ENCODE measurements around the gene MRC2. TPM values are rescaled to one million over a fixed set of nuclear protein-coding genes. Genes with fewer than 3 reads are reported as not detected.
"Not testable (repeated sequence)": the region's sequence is repeated elsewhere in the genome, so short reads cannot be mapped to it uniquely, and the experiment has no call there.

Gene MRC2
- total and polyA plus RNA-seq, 5 donors from 2014 or later, result 0.25 to 10.2 (median 0.32) TPM

- not testable (repeated sequence) for H3K36me3 Mint-ChIP-seq; H3K9me3 ChIP-seq (ENCODE audit: control insufficient read depth in 2 of 2, low read length in 2 of 2); H3K4me1 ChIP-seq (ENCODE audit: control insufficient read depth, insufficient read depth, low read length, poor library complexity, severe bottlenecking); H3K27ac Mint-ChIP-seq; H3K36me3 ChIP-seq (ENCODE audit: control insufficient read depth, insufficient read depth, low read length); H3K27me3 ChIP-seq (ENCODE audit: control insufficient read depth, insufficient read depth, low read length); H3K9me3 Mint-ChIP-seq; H3K27ac ChIP-seq (ENCODE audit: insufficient read depth, low read length, poor library complexity, severe bottlenecking); H3K4me3 ChIP-seq (ENCODE audit: low read depth, low read length); H3K4me1 Mint-ChIP-seq; H3K27me3 Mint-ChIP-seq; DNase-seq; H3K4me3 Mint-ChIP-seq; ATAC-seq (ENCODE audit: low read depth in 2 of 2)
Measured at GRCh38 chr17:62698459-62698858, 71.0 kb downstream of the MRC2 start.

GRCh38 chr17:62700964-62701705, 73.7 kb downstream of the MRC2 start:
- Histone ChIP-seq H3K36me3 (ENCODE audit: control insufficient read depth, insufficient read depth, low read length) (no peaks in the 10 kb centered on the region), H3K27me3 (ENCODE audit: control insufficient read depth, insufficient read depth, low read length) (no peaks in the 10 kb centered on the region), H3K9me3 (ENCODE audit: control insufficient read depth in 2 of 2, low read length in 2 of 2) (no peaks in the 10 kb centered on the region), H3K4me3 (ENCODE audit: low read depth, low read length) (no peak overlapping the region), H3K4me1 (ENCODE audit: control insufficient read depth, insufficient read depth, low read length, poor library complexity, severe bottlenecking) (peaks cover 10% of the 10 kb centered on the region), H3K27ac (ENCODE audit: insufficient read depth, low read length, poor library complexity, severe bottlenecking) (no peak overlapping the region)
- peaks cover 0 to 9% (median 4%) of the 10 kb centered on the region in 4 donors for H3K4me1 Mint-ChIP-seq
- H3K27me3 Mint-ChIP-seq, result peaks cover 16% of the 10 kb centered on the region
- no peaks in the 10 kb centered on the region for H3K9me3 Mint-ChIP-seq
- no peak for ATAC-seq (ENCODE audit: low read depth in 2 of 2)
- no peak overlapping the region for H3K27ac Mint-ChIP-seq
- H3K36me3 Mint-ChIP-seq, result no peaks in the 10 kb centered on the region
- H3K4me3 Mint-ChIP-seq, result no peak overlapping the region
- no peak for DNase-seq

- peak overlapping the region in 1 of 4 donors; percentile 16 for H3K4me3 Mint-ChIP-seq
- no peak overlapping the region for H3K4me3 ChIP-seq (ENCODE audit: low read depth, low read length)
- DNase-seq, result no peak
- no peak for ATAC-seq (ENCODE audit: low read depth in 2 of 2)
- no peaks in the 10 kb centered on the region for H3K27me3 ChIP-seq (ENCODE audit: control insufficient read depth, insufficient read depth, low read length)
- no peak overlapping the region for H3K27ac ChIP-seq (ENCODE audit: insufficient read depth, low read length, poor library complexity, severe bottlenecking)
- no peaks in the 10 kb centered on the region for H3K36me3 Mint-ChIP-seq
- H3K27ac Mint-ChIP-seq, result no peak overlapping the region
- no peaks in the 10 kb centered on the region for H3K9me3 ChIP-seq (ENCODE audit: control insufficient read depth in 2 of 2, low read length in 2 of 2)
- peaks cover 21% of the 10 kb centered on the region for H3K27me3 Mint-ChIP-seq
- H3K4me1 ChIP-seq (ENCODE audit: control insufficient read depth, insufficient read depth, low read length, poor library complexity, severe bottlenecking), result peaks cover 10% of the 10 kb centered on the region
- H3K36me3 ChIP-seq (ENCODE audit: control insufficient read depth, insufficient read depth, low read length), result no peaks in the 10 kb centered on the region
- H3K4me1 Mint-ChIP-seq, result peaks cover 0 to 9% (median 4%) of the 10 kb centered on the region in 4 donors
- H3K9me3 Mint-ChIP-seq, result no peaks in the 10 kb centered on the region
Measured at GRCh38 chr17:62701706-62702085, 74.2 kb downstream of the MRC2 start.

GRCh38 chr17:62702746-62703260, 75.3 kb downstream of the MRC2 start:
- Histone ChIP-seq H3K4me3 (ENCODE audit: low read depth, low read length) (no peak overlapping the region), H3K36me3 (ENCODE audit: control insufficient read depth, insufficient read depth, low read length) (no peaks in the 10 kb centered on the region), H3K9me3 (ENCODE audit: control insufficient read depth in 2 of 2, low read length in 2 of 2) (no peaks in the 10 kb centered on the region), H3K27me3 (ENCODE audit: control insufficient read depth, insufficient read depth, low read length) (no peaks in the 10 kb centered on the region), H3K4me1 (ENCODE audit: control insufficient read depth, insufficient read depth, low read length, poor library complexity, severe bottlenecking) (peaks cover 10% of the 10 kb centered on the region), H3K27ac (ENCODE audit: insufficient read depth, low read length, poor library complexity, severe bottlenecking) (no peak overlapping the region)
- Mint-ChIP-seq H3K27ac (no peak overlapping the region), H3K27me3 (peaks cover 24% of the 10 kb centered on the region), H3K4me1 (peaks cover 0 to 9% (median 4%) of the 10 kb centered on the region in 4 donors), H3K36me3 (no peaks in the 10 kb centered on the region), H3K9me3 (no peaks in the 10 kb centered on the region), H3K4me3 (peak overlapping the region in 2 of 4 donors; percentile 41 to 60)
- DNase-seq, result no peak
- ATAC-seq (ENCODE audit: low read depth in 2 of 2), result no peak

- Histone ChIP-seq H3K36me3 (ENCODE audit: control insufficient read depth, insufficient read depth, low read length) (no peaks in the 10 kb centered on the region), H3K4me3 (ENCODE audit: low read depth, low read length) (no peak overlapping the region), H3K27ac (ENCODE audit: insufficient read depth, low read length, poor library complexity, severe bottlenecking) (no peak overlapping the region), H3K4me1 (ENCODE audit: control insufficient read depth, insufficient read depth, low read length, poor library complexity, severe bottlenecking) (peaks cover 10% of the 10 kb centered on the region), H3K9me3 (ENCODE audit: control insufficient read depth in 2 of 2, low read length in 2 of 2) (no peaks in the 10 kb centered on the region), H3K27me3 (ENCODE audit: control insufficient read depth, insufficient read depth, low read length) (no peaks in the 10 kb centered on the region)
- Mint-ChIP-seq H3K27ac (no peak overlapping the region), H3K9me3 (no peaks in the 10 kb centered on the region), H3K27me3 (peaks cover 24% of the 10 kb centered on the region), H3K4me3 (peak overlapping the region in 3 of 4 donors; percentile 48 to 87 (median 60)), H3K4me1 (peaks cover 0 to 9% (median 4%) of the 10 kb centered on the region in 4 donors), H3K36me3 (no peaks in the 10 kb centered on the region)
- DNase-seq (no peak), ATAC-seq (ENCODE audit: low read depth in 2 of 2) (peak in 1 of 2 donors; percentile 19)
Measured at GRCh38 chr17:62703261-62703775, 75.8 kb downstream of the MRC2 start.

- H3K27me3 ChIP-seq (ENCODE audit: control insufficient read depth, insufficient read depth, low read length), result no peaks in the 10 kb centered on the region
- H3K27me3 Mint-ChIP-seq, result peaks cover 24% of the 10 kb centered on the region
- peaks cover 10% of the 10 kb centered on the region for H3K4me1 ChIP-seq (ENCODE audit: control insufficient read depth, insufficient read depth, low read length, poor library complexity, severe bottlenecking)
- no peak overlapping the region for H3K27ac Mint-ChIP-seq
- H3K9me3 Mint-ChIP-seq, result no peaks in the 10 kb centered on the region
- DNase-seq, result peak; percentile 43 to 63 (median 51)
- no peak overlapping the region for H3K4me3 ChIP-seq (ENCODE audit: low read depth, low read length)
- no peak overlapping the region for H3K27ac ChIP-seq (ENCODE audit: insufficient read depth, low read length, poor library complexity, severe bottlenecking)
- H3K4me3 Mint-ChIP-seq, result peak overlapping the region in 3 of 4 donors; percentile 1 to 60 (median 48)
- no peaks in the 10 kb centered on the region for H3K36me3 ChIP-seq (ENCODE audit: control insufficient read depth, insufficient read depth, low read length)
- H3K4me1 Mint-ChIP-seq, result peaks cover 0 to 9% (median 4%) of the 10 kb centered on the region in 4 donors
- peak; percentile 84 to 85 for ATAC-seq (ENCODE audit: low read depth in 2 of 2)
- no peaks in the 10 kb centered on the region for H3K36me3 Mint-ChIP-seq
- no peaks in the 10 kb centered on the region for H3K9me3 ChIP-seq (ENCODE audit: control insufficient read depth in 2 of 2, low read length in 2 of 2)
Measured at GRCh38 chr17:62703776-62704380, 76.4 kb downstream of the MRC2 start.

- no peak for DNase-seq
- Mint-ChIP-seq H3K36me3 (no peaks in the 10 kb centered on the region), H3K9me3 (no peaks in the 10 kb centered on the region), H3K4me3 (peak overlapping the region; percentile 56 to 85 (median 80)), H3K4me1 (peaks cover 0 to 9% (median 4%) of the 10 kb centered on the region in 4 donors), H3K27me3 (peaks cover 24% of the 10 kb centered on the region), H3K27ac (no peak overlapping the region)
- Histone ChIP-seq H3K27ac (ENCODE audit: insufficient read depth, low read length, poor library complexity, severe bottlenecking) (no peak overlapping the region), H3K4me1 (ENCODE audit: control insufficient read depth, insufficient read depth, low read length, poor library complexity, severe bottlenecking) (peaks cover 10% of the 10 kb centered on the region), H3K9me3 (ENCODE audit: control insufficient read depth in 2 of 2, low read length in 2 of 2) (no peaks in the 10 kb centered on the region), H3K4me3 (ENCODE audit: low read depth, low read length) (no peak overlapping the region), H3K27me3 (ENCODE audit: control insufficient read depth, insufficient read depth, low read length) (no peaks in the 10 kb centered on the region), H3K36me3 (ENCODE audit: control insufficient read depth, insufficient read depth, low read length) (no peaks in the 10 kb centered on the region)
- ATAC-seq (ENCODE audit: low read depth in 2 of 2), result no peak
Measured at GRCh38 chr17:62704381-62704971, 77.0 kb downstream of the MRC2 start.
